ENCODE measurements around the gene BPIFA1.

Gene BPIFA1

DNA sequence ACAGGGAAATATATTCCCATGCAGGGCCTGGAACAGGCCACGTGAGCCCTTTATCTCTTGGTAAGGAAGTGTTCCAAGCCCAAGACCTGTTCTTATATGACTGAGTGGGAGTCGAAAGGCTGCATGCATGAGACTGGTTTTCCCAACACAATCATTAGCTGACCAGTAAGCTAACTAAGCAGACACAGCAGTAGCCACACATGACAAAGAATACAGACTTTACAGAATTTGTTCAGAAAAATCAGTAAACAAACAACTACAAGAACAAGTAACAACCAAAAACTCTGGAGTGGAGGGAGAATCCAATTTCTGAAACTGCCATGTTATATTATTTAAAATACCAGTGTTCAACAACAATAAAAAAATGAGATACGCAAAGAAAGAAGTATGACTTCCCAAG, 16.7 kb downstream of the BPIFA1 start:
- POLR2A ChIA-PET = no interaction called here
- TF ChIP-seq FOXA1 (IDR thresholded peaks at IDR 0.05) (no peak), BHLHE40 (IDR thresholded peaks at IDR 0.05; ENCODE audit: borderline replicate concordance) (no peak), FOXM1 (IDR thresholded peaks at IDR 0.05; ENCODE audit: borderline replicate concordance) (no peak), ELF4 (IDR thresholded peaks at IDR 0.05) (no peak), ZNF384 (IDR thresholded peaks at IDR 0.05) (no peak), SP1 (IDR thresholded peaks at IDR 0.05) (no peak), NFRKB (IDR thresholded peaks at IDR 0.05) (no peak), L3MBTL2 (conservative IDR thresholded peaks at IDR 0.05) (no peak), ARNT (IDR thresholded peaks at IDR 0.05) (no peak), SUZ12 (IDR thresholded peaks at IDR 0.05) (no peak), TARDBP (IDR thresholded peaks at IDR 0.05) (no peak)
- CTCF ChIA-PET = no interaction called here
- DNase-seq (ENCODE audit: extremely low spot score) = no peak

GRCh38 chr20:33255005-33255404, 19.2 kb downstream of the BPIFA1 start:
- POLR2A ChIA-PET = no interaction called here
- DNase-seq (ENCODE audit: extremely low spot score) = no peak
- CTCF ChIA-PET = no interaction called here
- TF ChIP-seq TARDBP (IDR thresholded peaks at IDR 0.05) (no peak), SUZ12 (IDR thresholded peaks at IDR 0.05) (no peak), LEF1 (IDR thresholded peaks at IDR 0.05; ENCODE audit: borderline replicate concordance) (no peak), FOXK2 (IDR thresholded peaks at IDR 0.05) (no peak), ZNF384 (IDR thresholded peaks at IDR 0.05) (no peak), CTBP1 (IDR thresholded peaks at IDR 0.05; ENCODE audit: borderline replicate concordance) (no peak), NFRKB (IDR thresholded peaks at IDR 0.05) (no peak), HDGF (IDR thresholded peaks at IDR 0.05; ENCODE audit: borderline replicate concordance) (no peak)

GRCh38 chr20:33257237-33257636, 21.4 kb downstream of the BPIFA1 start:
- CTCF ChIA-PET = no interaction called here
- no peak for TF ChIP-seq ARNT (IDR thresholded peaks at IDR 0.05)
- no peak for TF ChIP-seq BHLHE40 (IDR thresholded peaks at IDR 0.05; ENCODE audit: borderline replicate concordance)
- TF ChIP-seq ZNF384 (IDR thresholded peaks at IDR 0.05) = no peak
- TF ChIP-seq HDGF (IDR thresholded peaks at IDR 0.05; ENCODE audit: borderline replicate concordance) = no peak
- TF ChIP-seq TARDBP (IDR thresholded peaks at IDR 0.05) = no peak
- POLR2A ChIA-PET = no interaction called here
- DNase-seq (ENCODE audit: extremely low spot score) = no peak

DNA sequence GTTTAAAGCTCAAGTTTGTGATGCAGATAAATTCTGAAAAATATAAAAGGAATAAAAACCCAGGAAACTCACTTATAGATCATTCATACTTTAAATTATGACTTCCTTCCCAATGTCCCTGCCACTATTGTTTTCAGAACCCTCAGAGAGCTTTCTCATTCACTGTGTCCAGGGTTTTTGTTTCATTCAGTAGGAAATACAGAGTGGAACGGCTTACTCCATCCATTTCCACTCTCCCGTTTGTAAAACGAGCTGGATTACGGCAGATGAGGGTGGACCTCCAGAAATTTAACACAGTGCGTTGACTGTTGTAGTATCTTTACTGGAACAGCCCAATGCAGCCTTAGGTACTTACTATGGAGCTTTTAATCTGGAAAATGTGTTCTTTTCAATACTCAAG, 23.6 kb downstream of the BPIFA1 start:
- ChIA-PET CTCF (interaction anchor here (1.0 kb wide), 1 partner anchor 33 kb away, joined by 4 read pairs; no protein-coding TSS in a partner anchor), POLR2A (no interaction called here)

DNA sequence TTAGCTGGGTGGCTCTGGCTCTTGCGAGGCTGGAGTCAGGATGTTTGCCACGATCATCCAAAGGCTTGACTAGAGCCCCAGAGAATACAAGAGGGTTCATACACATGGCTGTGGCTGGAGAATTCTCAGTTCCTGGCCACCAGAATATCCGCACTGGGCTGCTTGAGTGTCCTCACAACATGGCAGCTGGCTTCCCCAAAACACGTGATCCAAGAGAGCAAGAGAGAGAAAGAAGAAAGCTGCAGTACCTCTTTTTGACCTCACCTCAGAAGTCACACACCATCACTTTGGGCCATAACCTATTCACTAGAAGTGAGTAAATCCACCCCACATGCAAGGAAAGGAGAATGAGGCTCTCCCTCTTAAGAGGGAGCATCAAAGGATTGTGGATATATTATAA, 25.7 kb downstream of the BPIFA1 start:
- no peak for DNase-seq (ENCODE audit: extremely low spot score)
- CTCF ChIA-PET = interaction anchor here (0.6 to 1.6 kb wide), 3 partner anchors 33 to 857 kb away, joined by 3 to 6 read pairs (median 5); no protein-coding TSS in a partner anchor
- POLR2A ChIA-PET = no interaction called here
- TF ChIP-seq SUZ12 (IDR thresholded peaks at IDR 0.05) = no peak

More for the DNA sequence above, 23.6 kb downstream of the BPIFA1 start:
- DNase-seq (ENCODE audit: extremely low spot score) = no peak
- no peak for TF ChIP-seq FOXM1 (IDR thresholded peaks at IDR 0.05; ENCODE audit: borderline replicate concordance)
- no peak for TF ChIP-seq ZNF384 (IDR thresholded peaks at IDR 0.05)
- no peak for TF ChIP-seq TARDBP (IDR thresholded peaks at IDR 0.05)
- TF ChIP-seq CTBP1 (IDR thresholded peaks at IDR 0.05; ENCODE audit: borderline replicate concordance) = no peak
- no peak for TF ChIP-seq BHLHE40 (IDR thresholded peaks at IDR 0.05; ENCODE audit: borderline replicate concordance)
- no peak for TF ChIP-seq PKNOX1 (IDR thresholded peaks at IDR 0.05)
- no peak for TF ChIP-seq NFRKB (IDR thresholded peaks at IDR 0.05)
- TF ChIP-seq SUZ12 (IDR thresholded peaks at IDR 0.05) = no peak
- no peak for TF ChIP-seq ARNT (IDR thresholded peaks at IDR 0.05)
- TF ChIP-seq LEF1 (IDR thresholded peaks at IDR 0.05; ENCODE audit: borderline replicate concordance) = no peak
- TF ChIP-seq FOXA1 (IDR thresholded peaks at IDR 0.05) = no peak

DNA sequence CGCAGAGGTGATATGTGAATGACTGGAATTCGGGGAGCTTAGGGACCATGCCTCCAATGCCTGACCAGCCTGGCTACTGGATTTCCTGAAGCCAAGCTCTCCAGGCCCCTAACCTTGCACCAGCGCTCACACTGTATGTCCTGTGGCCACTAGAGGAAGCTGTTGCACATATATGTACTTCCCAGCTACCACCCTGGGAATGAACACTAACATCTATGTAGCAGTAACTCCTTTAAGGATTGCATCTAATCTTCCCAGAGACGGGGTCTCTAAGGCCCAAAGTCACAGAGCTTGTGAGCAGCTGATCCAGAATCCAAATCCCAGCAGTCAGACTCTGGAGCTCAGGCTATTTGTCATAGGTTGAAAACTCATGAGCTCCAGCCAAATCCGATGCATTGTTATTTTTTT, 26.9 kb downstream of the BPIFA1 start:
- POLR2A ChIA-PET = no interaction called here
- TF ChIP-seq FOXA1 (IDR thresholded peaks at IDR 0.05) (no peak), NFRKB (IDR thresholded peaks at IDR 0.05) (no peak), LEF1 (IDR thresholded peaks at IDR 0.05; ENCODE audit: borderline replicate concordance) (no peak), HDGF (IDR thresholded peaks at IDR 0.05; ENCODE audit: borderline replicate concordance) (no peak), ARNT (IDR thresholded peaks at IDR 0.05) (no peak), FOXK2 (IDR thresholded peaks at IDR 0.05) (no peak), TARDBP (IDR thresholded peaks at IDR 0.05) (no peak), CTBP1 (IDR thresholded peaks at IDR 0.05; ENCODE audit: borderline replicate concordance) (no peak), SP1 (IDR thresholded peaks at IDR 0.05) (no peak), FOXM1 (IDR thresholded peaks at IDR 0.05; ENCODE audit: borderline replicate concordance) (no peak), SUZ12 (IDR thresholded peaks at IDR 0.05) (no peak), BHLHE40 (IDR thresholded peaks at IDR 0.05; ENCODE audit: borderline replicate concordance) (no peak), PKNOX1 (IDR thresholded peaks at IDR 0.05) (no peak), ZNF384 (IDR thresholded peaks at IDR 0.05) (no peak), L3MBTL2 (conservative IDR thresholded peaks at IDR 0.05) (no peak), ELF4 (IDR thresholded peaks at IDR 0.05) (no peak)

GRCh38 chr20:33263784-33264183, 28.0 kb downstream of the BPIFA1 start:
- no peak for DNase-seq (ENCODE audit: extremely low spot score)
- TF ChIP-seq ELF4 (IDR thresholded peaks at IDR 0.05) = no peak
- no peak for TF ChIP-seq TARDBP (IDR thresholded peaks at IDR 0.05)
- TF ChIP-seq FOXA1 (IDR thresholded peaks at IDR 0.05) = no peak
- no peak for TF ChIP-seq SP1 (IDR thresholded peaks at IDR 0.05)
- TF ChIP-seq LEF1 (IDR thresholded peaks at IDR 0.05; ENCODE audit: borderline replicate concordance) = no peak
- no peak for TF ChIP-seq HDGF (IDR thresholded peaks at IDR 0.05; ENCODE audit: borderline replicate concordance)
- TF ChIP-seq PKNOX1 (IDR thresholded peaks at IDR 0.05) = no peak
- no peak for TF ChIP-seq FOXM1 (IDR thresholded peaks at IDR 0.05; ENCODE audit: borderline replicate concordance)
- TF ChIP-seq L3MBTL2 (conservative IDR thresholded peaks at IDR 0.05) = no peak
- no peak for TF ChIP-seq SUZ12 (IDR thresholded peaks at IDR 0.05)
- no peak for TF ChIP-seq FOXK2 (IDR thresholded peaks at IDR 0.05)
- no peak for TF ChIP-seq ZNF384 (IDR thresholded peaks at IDR 0.05)
- TF ChIP-seq BHLHE40 (IDR thresholded peaks at IDR 0.05; ENCODE audit: borderline replicate concordance) = no peak
- no peak for TF ChIP-seq CTBP1 (IDR thresholded peaks at IDR 0.05; ENCODE audit: borderline replicate concordance)
- CTCF ChIA-PET = interaction anchor here (0.5 kb wide), 1 partner anchor 168 kb away, joined by 3 read pairs; no protein-coding TSS in a partner anchor
- POLR2A ChIA-PET = no interaction called here

More for the DNA sequence above, 26.9 kb downstream of the BPIFA1 start:
- DNase-seq (ENCODE audit: extremely low spot score) = peak; percentile 53
- CTCF ChIA-PET = interaction anchor here (0.6 to 1.6 kb wide), 11 partner anchors 9 to 358 kb away, joined by 3 to 13 read pairs (median 4); no protein-coding TSS in a partner anchor

Data from HEK293T (cell line).